DMS53 (cell line): ENCODE results near the gene DLAT.

Source experiments
- DNase-seq: peaks from one replicate; lab custom pipeline; 2025; lab: John Stamatoyannopoulos, UW

The DLAT gene

GRCh38 chr11:112024773-112025678 lies at the start of gene DLAT:
Gene DLAT (plus strand): TSS chr11:112025408. CDS start chr11:112025473, 65 bp downstream.
- peak; percentile 94 for DNase-seq

- no peak for DNase-seq
Observed at GRCh38 chr11:111976119-111976766, 49.0 kb upstream of the DLAT start.

- DNase-seq = no peak
Observed at GRCh38 chr11:111976767-111977145, 48.5 kb upstream of the DLAT start.

- DNase-seq = no peak
Observed at GRCh38 chr11:111977146-111978027, 47.8 kb upstream of the DLAT start.

- no peak for DNase-seq
Observed at GRCh38 chr11:111978028-111978771, 47.0 kb upstream of the DLAT start.

- DNase-seq = no peak
Observed at GRCh38 chr11:111980062-111980461, 45.1 kb upstream of the DLAT start.

GRCh38 chr11:111981270-111981669 lies 43.9 kb upstream of the DLAT start:
- peak; percentile 24 for DNase-seq

GRCh38 chr11:111982019-111982464 lies 43.2 kb upstream of the DLAT start:
- DNase-seq = peak; percentile 90

GRCh38 chr11:111982541-111983186 lies 42.5 kb upstream of the DLAT start:
- no peak for DNase-seq

- DNase-seq = no peak
Observed at GRCh38 chr11:111983187-111983986, 41.8 kb upstream of the DLAT start.

GRCh38 chr11:111986589-111986988 lies 38.6 kb upstream of the DLAT start:
- DNase-seq = peak; percentile 84

GRCh38 chr11:111990381-111990780 lies 34.8 kb upstream of the DLAT start:
- DNase-seq = no peak

- DNase-seq = no peak
Observed at GRCh38 chr11:111992206-111992855, 32.9 kb upstream of the DLAT start.

GRCh38 chr11:111996129-111996528 lies 29.1 kb upstream of the DLAT start:
- DNase-seq = no peak

GRCh38 chr11:111996669-111997068 lies 28.5 kb upstream of the DLAT start:
- peak; percentile 24 for DNase-seq

GRCh38 chr11:111999111-111999510 lies 26.1 kb upstream of the DLAT start:
- DNase-seq = no peak

- no peak for DNase-seq
Observed at GRCh38 chr11:112000703-112001102, 24.5 kb upstream of the DLAT start.

- DNase-seq = no peak
Observed at GRCh38 chr11:112002491-112003216, 22.6 kb upstream of the DLAT start.

GRCh38 chr11:112004389-112004788 lies 20.8 kb upstream of the DLAT start:
- DNase-seq = peak; percentile 35
